SU-DHL-6 (cell line): ENCODE measurements around the gene RTL5.

Experiments
- H2AFZ ChIP-seq: fragments of 200-600 bp; sonication (generic); 2 replicates; pipeline ENCODE4 v1.6.1; 2014; ENCODE audit warnings: low read depth, mild to moderate bottlenecking, moderate library complexity, mixed read lengths, antibody characterized with exemption, low read length; ENCODE audit not compliant: severe bottlenecking
- H3F3A ChIP-seq: fragments of 200-600 bp; shearing (Covaris generic); 2 replicates; pipeline ENCODE4 v1.6.0; 2016; ENCODE audit warnings: antibody characterized with exemption, mild to moderate bottlenecking; ENCODE audit not compliant: insufficient read depth
- H3K27ac ChIP-seq: fragments of 200-600 bp; sonication (generic); 2 replicates; pipeline ENCODE4 v1.5.1; 2016; ENCODE audit warnings: low read depth, mild to moderate bottlenecking, low read length, moderate library complexity, mixed read lengths
- H3K27me3 ChIP-seq: fragments of 200-600 bp; sonication (generic), shearing (Covaris generic); 2 replicates; pipeline ENCODE4 v1.6.0; 2014; ENCODE audit warnings: mild to moderate bottlenecking, low read length
- H3K36me3 ChIP-seq: fragments of 200-600 bp; sonication (generic); 2 replicates; pipeline ENCODE4 v1.6.1; 2014; ENCODE audit warnings: mild to moderate bottlenecking, low read length, mixed read lengths
- H3K4me2 ChIP-seq: fragments of 300-600, 200-600 bp; shearing (Covaris generic), sonication (generic); 2 replicates; pipeline ENCODE4 v1.6.0; 2014; ENCODE audit warnings: low read length, low read depth, mild to moderate bottlenecking; ENCODE audit not compliant: poor library complexity, severe bottlenecking
- H3K4me3 ChIP-seq: fragments of 200-600 bp; sonication (generic); 2 replicates; pipeline ENCODE4 v1.5.1; 2014; ENCODE audit warnings: antibody characterized with exemption, low read length, mild to moderate bottlenecking, mixed read lengths; ENCODE audit not compliant: insufficient read depth, poor library complexity, severe bottlenecking
- H3K79me2 ChIP-seq: fragments of 200-600 bp; sonication (generic); 2 replicates; pipeline ENCODE4 v1.6.1; 2014; ENCODE audit warnings: mild to moderate bottlenecking, low read length, moderate library complexity; ENCODE audit not compliant: insufficient read depth
- H3K9ac ChIP-seq: fragments of 200-600 bp; sonication (generic); 2 replicates; pipeline ENCODE4 v1.7.0; 2014; ENCODE audit warnings: mild to moderate bottlenecking, low read length
- H3K9me2 ChIP-seq: fragments of 200-600 bp; sonication (generic); replicated peaks from 2 replicates; pipeline ENCODE4 v1.6.1; 2014; ENCODE audit warnings: low read length; ENCODE audit not compliant: insufficient read depth
- H3K9me3 ChIP-seq: fragments of 200-600 bp; sonication (generic); 2 replicates; pipeline ENCODE4 v1.6.1; 2014; ENCODE audit warnings: low read length, mixed read lengths; ENCODE audit not compliant: insufficient read depth
- H4K20me1 ChIP-seq: fragments of 200-600 bp; sonication (generic); 2 replicates; pipeline ENCODE4 v1.6.1; 2014; ENCODE audit warnings: low read depth, mild to moderate bottlenecking, antibody characterized with exemption, low read length, moderate library complexity, mixed read lengths
- EZH2phosphoT487 ChIP-seq: fragments of 200-600 bp; sonication (generic), shearing (Covaris generic); conservative IDR thresholded peaks from 2 replicates; pipeline ENCODE4 v1.6.1; 2018; ENCODE audit warnings: mild to moderate bottlenecking, antibody characterized with exemption, low read length, moderate library complexity, mixed read lengths
- TF ChIP-seq, protein P1 (sequence below): fragments of 200-600 bp; sonication (generic); IDR thresholded peaks from one replicate; pipeline ENCODE4 v1.5.1; 2017; ENCODE audit warnings: antibody characterized with exemption, mild to moderate bottlenecking, low read length, moderate library complexity; ENCODE audit not compliant: insufficient read depth, poor library complexity, severe bottlenecking

The RTL5 gene

DNA sequence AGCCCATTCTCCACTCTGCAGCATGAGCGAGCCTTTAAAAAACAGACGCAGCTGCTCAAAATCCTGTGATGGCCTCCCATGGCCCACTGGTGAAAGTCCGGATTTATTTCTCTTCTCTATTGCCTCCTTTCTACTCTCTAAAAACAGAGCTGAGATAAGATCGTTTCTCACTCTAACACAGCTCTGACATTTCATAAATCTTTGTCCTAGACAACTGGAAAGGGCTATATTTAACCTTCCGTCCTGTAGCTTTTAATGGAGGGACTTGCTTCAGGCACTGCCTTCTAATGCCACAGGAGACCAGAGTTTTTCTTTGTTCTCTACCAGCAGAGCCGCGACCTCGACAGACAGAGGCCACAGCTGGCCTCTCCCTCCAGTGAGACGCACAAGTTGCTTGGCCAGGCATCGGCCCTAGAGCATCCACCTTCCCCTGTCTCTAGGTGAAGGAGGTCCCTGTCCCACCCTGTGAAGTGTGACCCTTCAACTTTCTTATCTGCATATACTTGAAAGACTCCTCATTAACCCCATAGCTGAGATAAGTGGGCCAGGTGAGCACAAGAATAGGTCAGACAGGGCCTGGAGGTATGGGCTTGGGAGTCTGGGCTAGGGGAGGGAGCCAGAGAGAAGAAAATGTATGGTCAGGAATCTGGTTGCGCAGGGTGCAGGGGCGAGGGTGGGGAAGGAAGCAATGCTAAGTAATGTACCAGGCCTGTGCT is 50.0 kb downstream of the RTL5 start:
- no peaks in the 10 kb centered on the region for H3K9me2 ChIP-seq
- no peak for TF ChIP-seq EZH2phosphoT487
- TF ChIP-seq, protein P1, sequence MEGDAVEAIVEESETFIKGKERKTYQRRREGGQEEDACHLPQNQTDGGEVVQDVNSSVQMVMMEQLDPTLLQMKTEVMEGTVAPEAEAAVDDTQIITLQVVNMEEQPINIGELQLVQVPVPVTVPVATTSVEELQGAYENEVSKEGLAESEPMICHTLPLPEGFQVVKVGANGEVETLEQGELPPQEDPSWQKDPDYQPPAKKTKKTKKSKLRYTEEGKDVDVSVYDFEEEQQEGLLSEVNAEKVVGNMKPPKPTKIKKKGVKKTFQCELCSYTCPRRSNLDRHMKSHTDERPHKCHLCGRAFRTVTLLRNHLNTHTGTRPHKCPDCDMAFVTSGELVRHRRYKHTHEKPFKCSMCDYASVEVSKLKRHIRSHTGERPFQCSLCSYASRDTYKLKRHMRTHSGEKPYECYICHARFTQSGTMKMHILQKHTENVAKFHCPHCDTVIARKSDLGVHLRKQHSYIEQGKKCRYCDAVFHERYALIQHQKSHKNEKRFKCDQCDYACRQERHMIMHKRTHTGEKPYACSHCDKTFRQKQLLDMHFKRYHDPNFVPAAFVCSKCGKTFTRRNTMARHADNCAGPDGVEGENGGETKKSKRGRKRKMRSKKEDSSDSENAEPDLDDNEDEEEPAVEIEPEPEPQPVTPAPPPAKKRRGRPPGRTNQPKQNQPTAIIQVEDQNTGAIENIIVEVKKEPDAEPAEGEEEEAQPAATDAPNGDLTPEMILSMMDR: no peak
- H3K4me3 ChIP-seq: no peak overlapping the region
- H3K79me2 ChIP-seq: no peaks in the 10 kb centered on the region
- no peak overlapping the region for H3K27ac ChIP-seq
- H3F3A ChIP-seq: no peaks in the 10 kb centered on the region
- H3K36me3 ChIP-seq: no peaks in the 10 kb centered on the region
- H2AFZ ChIP-seq: no peak overlapping the region
- no peak overlapping the region for H3K4me2 ChIP-seq
- no peaks in the 10 kb centered on the region for H4K20me1 ChIP-seq
- H3K9ac ChIP-seq: no peak overlapping the region
- H3K9me3 ChIP-seq: no peaks in the 10 kb centered on the region
- no peaks in the 10 kb centered on the region for H3K27me3 ChIP-seq

DNA sequence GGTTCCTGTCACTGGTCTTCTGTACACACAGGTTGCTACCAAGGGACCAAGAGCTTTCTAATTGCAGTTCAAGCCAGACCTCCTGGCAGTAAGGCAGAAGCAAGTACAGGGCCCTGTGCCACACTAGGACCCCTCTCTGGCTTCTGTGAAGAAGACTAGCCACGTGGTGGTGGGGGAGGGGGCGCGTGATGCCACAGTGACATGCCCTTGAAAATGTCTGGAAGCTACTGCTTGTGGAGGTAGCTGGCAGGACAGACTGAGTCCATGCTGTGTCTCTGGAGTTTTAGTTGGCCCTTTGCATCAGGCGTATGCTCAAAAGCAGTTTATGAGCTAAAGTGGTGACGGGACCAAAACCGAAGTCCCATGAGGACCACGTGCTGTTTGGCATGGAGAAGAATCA is 50.9 kb downstream of the RTL5 start:
- H4K20me1 ChIP-seq: no peaks in the 10 kb centered on the region

DNA sequence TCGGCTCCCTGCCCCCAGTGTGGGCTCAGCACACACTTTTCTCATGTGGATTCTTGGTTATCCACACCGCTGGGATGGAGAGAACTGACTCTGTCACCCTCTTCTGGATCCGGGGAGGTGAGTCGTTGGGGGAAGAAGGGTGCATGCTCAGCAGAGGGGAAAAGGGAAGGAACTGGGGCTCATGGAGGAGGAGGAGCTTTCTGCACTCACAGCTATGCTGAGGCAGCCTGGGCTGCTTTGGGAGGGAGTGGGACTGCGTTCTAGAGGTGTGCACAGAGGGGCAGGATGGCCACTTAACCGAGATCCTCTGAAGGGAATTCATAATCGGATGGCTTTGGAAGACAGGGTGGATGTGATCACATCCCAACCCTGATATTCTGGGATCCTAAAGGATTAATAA is 51.6 kb downstream of the RTL5 start:
- H3K27me3 ChIP-seq: no peaks in the 10 kb centered on the region
- no peak overlapping the region for H3K4me3 ChIP-seq
- no peaks in the 10 kb centered on the region for H3K9me3 ChIP-seq
- no peaks in the 10 kb centered on the region for H3F3A ChIP-seq
- H3K9ac ChIP-seq: no peak overlapping the region
- no peak overlapping the region for H3K27ac ChIP-seq
- H3K79me2 ChIP-seq: no peaks in the 10 kb centered on the region
- H3K4me2 ChIP-seq: no peak overlapping the region
- H2AFZ ChIP-seq: no peak overlapping the region
- no peaks in the 10 kb centered on the region for H3K36me3 ChIP-seq
- TF ChIP-seq, protein P1: no peak
- TF ChIP-seq EZH2phosphoT487: no peak
- H4K20me1 ChIP-seq: no peaks in the 10 kb centered on the region
- H3K9me2 ChIP-seq: no peaks in the 10 kb centered on the region

More for the DNA sequence above, 50.9 kb downstream of the RTL5 start:
- no peaks in the 10 kb centered on the region for H3K9me2 ChIP-seq
- H3K9me3 ChIP-seq: no peaks in the 10 kb centered on the region
- no peaks in the 10 kb centered on the region for H3K79me2 ChIP-seq
- no peak overlapping the region for H2AFZ ChIP-seq
- H3K4me2 ChIP-seq: no peak overlapping the region
- H3K4me3 ChIP-seq: no peak overlapping the region
- no peaks in the 10 kb centered on the region for H3F3A ChIP-seq
- no peaks in the 10 kb centered on the region for H3K27me3 ChIP-seq
- TF ChIP-seq, protein P1: no peak
- no peak for TF ChIP-seq EZH2phosphoT487
- H3K36me3 ChIP-seq: no peaks in the 10 kb centered on the region
- no peak overlapping the region for H3K27ac ChIP-seq
- H3K9ac ChIP-seq: no peak overlapping the region
